ENCODE measurements around the gene MED13L.

DNA sequence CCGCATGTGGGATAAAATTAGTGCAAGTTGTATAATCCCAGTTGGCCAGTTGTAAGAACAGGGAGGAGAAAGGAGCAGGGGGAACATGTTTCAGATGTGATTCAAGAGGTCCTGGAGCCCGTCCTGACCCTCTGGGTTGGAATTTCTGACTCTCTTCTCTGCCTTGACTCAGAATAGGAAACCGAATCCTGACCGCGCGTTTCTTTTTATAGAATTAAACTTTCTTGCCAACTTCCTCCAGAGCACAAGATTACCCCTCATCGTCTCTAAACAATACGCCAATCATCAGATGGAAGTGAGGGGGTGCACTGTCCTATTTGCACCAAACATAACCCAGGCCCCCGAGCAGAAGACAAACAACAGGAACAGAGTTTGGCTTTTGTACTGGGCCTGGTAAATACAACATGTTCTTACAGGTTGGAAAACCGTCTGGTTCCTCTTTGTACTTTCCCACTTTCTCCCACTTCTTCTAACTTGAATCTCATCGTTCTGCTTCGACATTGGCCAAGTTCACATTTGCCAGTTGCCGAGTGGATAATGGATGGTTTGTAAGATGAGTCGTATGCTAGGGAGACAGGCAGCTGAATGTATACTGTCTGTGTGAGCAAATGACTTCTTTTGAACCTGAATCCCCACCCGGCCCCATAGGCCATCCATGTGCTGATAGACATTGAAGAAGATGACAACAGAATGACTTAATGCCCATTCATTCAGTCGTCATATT, 42.6 kb upstream of the MED13L start:
- TF ChIP-seq, protein P1, sequence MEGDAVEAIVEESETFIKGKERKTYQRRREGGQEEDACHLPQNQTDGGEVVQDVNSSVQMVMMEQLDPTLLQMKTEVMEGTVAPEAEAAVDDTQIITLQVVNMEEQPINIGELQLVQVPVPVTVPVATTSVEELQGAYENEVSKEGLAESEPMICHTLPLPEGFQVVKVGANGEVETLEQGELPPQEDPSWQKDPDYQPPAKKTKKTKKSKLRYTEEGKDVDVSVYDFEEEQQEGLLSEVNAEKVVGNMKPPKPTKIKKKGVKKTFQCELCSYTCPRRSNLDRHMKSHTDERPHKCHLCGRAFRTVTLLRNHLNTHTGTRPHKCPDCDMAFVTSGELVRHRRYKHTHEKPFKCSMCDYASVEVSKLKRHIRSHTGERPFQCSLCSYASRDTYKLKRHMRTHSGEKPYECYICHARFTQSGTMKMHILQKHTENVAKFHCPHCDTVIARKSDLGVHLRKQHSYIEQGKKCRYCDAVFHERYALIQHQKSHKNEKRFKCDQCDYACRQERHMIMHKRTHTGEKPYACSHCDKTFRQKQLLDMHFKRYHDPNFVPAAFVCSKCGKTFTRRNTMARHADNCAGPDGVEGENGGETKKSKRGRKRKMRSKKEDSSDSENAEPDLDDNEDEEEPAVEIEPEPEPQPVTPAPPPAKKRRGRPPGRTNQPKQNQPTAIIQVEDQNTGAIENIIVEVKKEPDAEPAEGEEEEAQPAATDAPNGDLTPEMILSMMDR (IDR thresholded peaks at IDR 0.05), result no peak
- TF ChIP-seq POLR2A (IDR thresholded peaks at IDR 0.05), result no peak

Measured in thyroid gland (tissue), 4 donors.